ENCODE results near the gene RAET1E. TPM values are rescaled to one million over a fixed set of nuclear protein-coding genes. Genes with fewer than 3 reads are reported as not detected.
"Not testable (repeated sequence)": the region's sequence is repeated elsewhere in the genome, so short reads cannot be mapped to it uniquely, and the experiment has no call there.

The RAET1E gene
- total RNA-seq, 1 donor from 2014 or later, result not detected

DNA sequence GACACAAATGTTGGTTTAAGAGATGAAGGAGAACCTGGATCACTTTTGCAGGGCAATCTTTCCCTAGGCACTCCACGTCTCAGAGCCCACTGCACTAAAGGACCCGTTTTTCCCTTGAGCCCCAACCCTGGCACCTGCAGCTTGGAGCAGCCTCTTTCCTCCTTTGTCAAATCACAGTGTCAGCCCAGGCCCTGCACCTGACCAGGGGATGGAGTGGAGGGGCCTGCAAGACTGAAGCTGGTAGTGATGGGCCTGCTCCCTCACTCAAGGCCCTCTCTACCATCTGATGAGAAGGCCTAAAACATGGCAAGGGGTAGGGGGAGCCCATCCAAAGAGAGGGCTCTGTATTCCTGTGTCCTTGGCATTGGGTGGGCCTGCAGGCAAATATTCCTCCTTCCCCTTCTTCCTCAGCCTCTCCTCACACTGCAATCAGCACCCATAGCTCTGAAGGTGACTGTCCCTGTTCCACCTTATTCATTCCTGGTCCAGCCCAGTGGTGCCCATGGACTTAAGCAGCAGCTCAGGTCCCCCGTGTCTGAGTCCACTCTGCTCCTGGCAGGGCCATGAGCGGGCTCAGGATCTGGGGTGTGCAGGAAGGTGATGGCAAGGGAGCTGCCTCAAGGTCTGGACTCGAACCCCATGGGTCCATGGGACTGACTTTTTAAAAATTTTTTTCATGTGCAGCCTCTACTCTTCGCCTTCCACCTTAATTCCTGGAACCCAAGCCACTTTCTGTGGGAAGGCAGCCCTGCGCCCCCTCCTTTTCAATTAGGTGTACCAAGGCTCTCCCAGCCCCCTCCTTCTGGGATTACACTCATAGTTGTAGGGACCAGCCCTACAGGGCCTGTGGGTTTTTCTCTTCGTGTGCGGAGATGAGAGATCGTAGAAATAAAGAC is 18.3 kb upstream of the RAET1E start:
- DNase-seq (ENCODE audit: low spot score), result peak; percentile 51
- H3K4me1 Mint-ChIP-seq (ENCODE audit: low read depth), result no peaks in the 10 kb centered on the region
- H3K9me3 Mint-ChIP-seq (ENCODE audit: low read depth), result no peaks in the 10 kb centered on the region
- no peak for TF ChIP-seq CTCF (IDR thresholded peaks at IDR 0.05)
- H3K27me3 Mint-ChIP-seq (ENCODE audit: low read depth), result peaks cover 11% of the 10 kb centered on the region
- no peak overlapping the region for H3K27ac Mint-ChIP-seq (ENCODE audit: unreplicated experiment)
- H3K36me3 Mint-ChIP-seq (ENCODE audit: low read depth), result peaks cover 2% of the 10 kb centered on the region
- H3K4me3 Mint-ChIP-seq (ENCODE audit: unreplicated experiment), result no peak overlapping the region

- Mint-ChIP-seq H3K9me3 (ENCODE audit: low read depth) (peaks cover 3% of the 10 kb centered on the region), H3K27me3 (ENCODE audit: low read depth) (peaks cover 10% of the 10 kb centered on the region), H3K27ac (ENCODE audit: unreplicated experiment) (no peak overlapping the region), H3K4me1 (ENCODE audit: low read depth) (no peaks in the 10 kb centered on the region), H3K36me3 (ENCODE audit: low read depth) (no peaks in the 10 kb centered on the region), H3K4me3 (ENCODE audit: unreplicated experiment) (no peak overlapping the region)
- TF ChIP-seq CTCF (IDR thresholded peaks at IDR 0.05), result no peak
- peak; percentile 34 for DNase-seq (ENCODE audit: low spot score)
Observed at GRCh38 chr6:149913540-149914240, 15.8 kb upstream of the RAET1E start.

- H3K27me3 Mint-ChIP-seq (ENCODE audit: low read depth), result peaks cover 9% of the 10 kb centered on the region
- peaks cover 2% of the 10 kb centered on the region for H3K36me3 Mint-ChIP-seq (ENCODE audit: low read depth)
- H3K9me3 Mint-ChIP-seq (ENCODE audit: low read depth), result peaks cover 6% of the 10 kb centered on the region
Observed at GRCh38 chr6:149913085-149913484, 15.2 kb upstream of the RAET1E start.

GRCh38 chr6:149912680-149913079 is 14.8 kb upstream of the RAET1E start:
- DNase-seq (ENCODE audit: low spot score), result peak; percentile 59
- not testable (repeated sequence) for H3K36me3 Mint-ChIP-seq (ENCODE audit: low read depth); H3K4me1 Mint-ChIP-seq (ENCODE audit: low read depth); H3K4me3 Mint-ChIP-seq (ENCODE audit: unreplicated experiment); H3K27me3 Mint-ChIP-seq (ENCODE audit: low read depth); H3K27ac Mint-ChIP-seq (ENCODE audit: unreplicated experiment); H3K9me3 Mint-ChIP-seq (ENCODE audit: low read depth)

More at GRCh38 chr6:149913085-149913484, 15.2 kb upstream of the RAET1E start:
- DNase-seq (ENCODE audit: low spot score), result peak; percentile 12
- Mint-ChIP-seq H3K4me3 (ENCODE audit: unreplicated experiment) (no peak overlapping the region), H3K4me1 (ENCODE audit: low read depth) (no peaks in the 10 kb centered on the region), H3K27ac (ENCODE audit: unreplicated experiment) (no peak overlapping the region)
- TF ChIP-seq CTCF (IDR thresholded peaks at IDR 0.05), result no peak

GRCh38 chr6:149910721-149911151 is 12.8 kb upstream of the RAET1E start:
- no peak for TF ChIP-seq CTCF (IDR thresholded peaks at IDR 0.05)
- no peak overlapping the region for H3K27ac Mint-ChIP-seq (ENCODE audit: unreplicated experiment)
- H3K27me3 Mint-ChIP-seq (ENCODE audit: low read depth), result peaks cover 9% of the 10 kb centered on the region
- H3K4me3 Mint-ChIP-seq (ENCODE audit: unreplicated experiment), result no peak overlapping the region
- H3K4me1 Mint-ChIP-seq (ENCODE audit: low read depth), result no peaks in the 10 kb centered on the region
- H3K36me3 Mint-ChIP-seq (ENCODE audit: low read depth), result peaks cover 4% of the 10 kb centered on the region
- DNase-seq (ENCODE audit: low spot score), result peak; percentile 66
- peaks cover 9% of the 10 kb centered on the region for H3K9me3 Mint-ChIP-seq (ENCODE audit: low read depth)
